ENCODE results near the gene LAMC3.

LAMC3 gene

GRCh38 chr9:130979591-130980385 is 29.2 kb upstream of the LAMC3 start:
- DNase-seq: no peak

GRCh38 chr9:130980526-130980925 is 28.4 kb upstream of the LAMC3 start:
- DNase-seq: no peak

- no peak for DNase-seq
These were observed 27.8 kb upstream of the LAMC3 start for GRCh38 chr9:130981002-130981755.

GRCh38 chr9:130981756-130982137 is 27.2 kb upstream of the LAMC3 start:
- no peak for DNase-seq

GRCh38 chr9:130982636-130983358 is 26.2 kb upstream of the LAMC3 start:
- no peak for DNase-seq

- no peak for DNase-seq
These were observed 25.7 kb upstream of the LAMC3 start for GRCh38 chr9:130983359-130983670.

GRCh38 chr9:130983970-130984369 is 25.0 kb upstream of the LAMC3 start:
- DNase-seq: no peak

GRCh38 chr9:130984521-130984920 is 24.5 kb upstream of the LAMC3 start:
- DNase-seq: no peak

GRCh38 chr9:130985029-130985428 is 23.9 kb upstream of the LAMC3 start:
- DNase-seq: no peak

GRCh38 chr9:130985606-130986162 is 23.3 kb upstream of the LAMC3 start:
- DNase-seq: no peak

- DNase-seq: no peak
These were observed 22.5 kb upstream of the LAMC3 start for GRCh38 chr9:130986356-130986965.

- DNase-seq: no peak
These were observed 21.9 kb upstream of the LAMC3 start for GRCh38 chr9:130987054-130987453.

- no peak for DNase-seq
These were observed 21.1 kb upstream of the LAMC3 start for GRCh38 chr9:130987738-130988399.

- DNase-seq: no peak
These were observed 20.6 kb upstream of the LAMC3 start for GRCh38 chr9:130988400-130988747.

- DNase-seq: no peak
These were observed 20.1 kb upstream of the LAMC3 start for GRCh38 chr9:130988905-130989304.

GRCh38 chr9:130989391-130989790 is 19.6 kb upstream of the LAMC3 start:
- no peak for DNase-seq

GRCh38 chr9:130989891-130990290 is 19.1 kb upstream of the LAMC3 start:
- no peak for DNase-seq

- DNase-seq: no peak
These were observed 18.5 kb upstream of the LAMC3 start for GRCh38 chr9:130990306-130990977.

- no peak for DNase-seq
These were observed 17.8 kb upstream of the LAMC3 start for GRCh38 chr9:130990978-130991777.

- DNase-seq: no peak
These were observed 16.9 kb upstream of the LAMC3 start for GRCh38 chr9:130991778-130992681.

Measured in activated naive CD4-positive, alpha-beta T cell treated with anti-CD3 and anti-CD28 coated beads, Interleukin-2, amount 50 U/mL, for 16 hours (primary cell).